IMR-90 (cell line): ENCODE measurements around the gene RAB41. TPM values are rescaled to one million over a fixed set of nuclear protein-coding genes. Genes with fewer than 3 reads are reported as not detected.
A peak's percentile ranks its signal among the peaks of the same experiment; 100 is the strongest.

Source experiments
- ATAC-seq: fragments of 200-7000 bp; cut with Tn5 transposase; 2 replicates; pipeline ENCODE4 v1.9.1; 2020; ENCODE audit warnings: low read depth, mild to moderate bottlenecking, moderate library complexity
- BruUV-seq: library from RNA; stranded (reverse); fragments of 400-500 nt; replicated peaks from 2 replicates; lab custom pipeline; 2021; lab: Mats Ljungman, UMichigan
- CTCF ChIA-PET: fragments of 300-600 bp; formaldehyde crosslinking; extraction: SDS; loops from one replicate; lab custom pipeline; 2021; ENCODE audit warnings: antibody characterized with exemption; lab: Yijun Ruan, JAX
- POLR2A ChIA-PET: fragments of 300-600 bp; sonication (Branson Sonifier 250); formaldehyde crosslinking; loops from one replicate; lab custom pipeline; 2022; ENCODE audit warnings: antibody characterized with exemption; ENCODE audit not compliant: unreplicated experiment; lab: Charles Lee
- DNase-seq: peaks from one replicate; pipeline ENCODE4 v3.0.0; 2013
- H2AFZ ChIP-seq: replicated peaks from 2 replicates; pipeline ENCODE3; 2013; ENCODE audit warnings: low read length, mild to moderate bottlenecking; ENCODE audit not compliant: poor library complexity
- H2AK5ac ChIP-seq: 2 replicates; pipeline ENCODE4 v1.6.1; 2013; ENCODE audit warnings: low read depth, low read length, inconsistent platforms
- H2AK9ac ChIP-seq: replicated peaks from 2 replicates; pipeline ENCODE3; 2013; ENCODE audit warnings: mild to moderate bottlenecking, low read depth, low read length, moderate library complexity; ENCODE audit not compliant: poor library complexity
- H2BK120ac ChIP-seq: 2 replicates; pipeline ENCODE4 v1.6.1; 2013; ENCODE audit warnings: low read depth, low read length, inconsistent platforms
- H2BK15ac ChIP-seq: 3 replicates; pipeline ENCODE4 v1.6.1; 2013; ENCODE audit warnings: low read depth, low read length, inconsistent platforms
- H2BK20ac ChIP-seq: 2 replicates; pipeline ENCODE4 v1.6.1; 2013; ENCODE audit warnings: low read depth, mild to moderate bottlenecking, inconsistent platforms, low read length, moderate library complexity
- H2BK5ac ChIP-seq: 2 replicates; pipeline ENCODE4 v1.6.1; 2013; ENCODE audit warnings: mild to moderate bottlenecking, low read depth, low read length, inconsistent platforms; ENCODE audit not compliant: poor library complexity, severe bottlenecking
- H3K14ac ChIP-seq: replicated peaks from 2 replicates; pipeline ENCODE4 v1.6.1; 2013; ENCODE audit warnings: low read depth, low read length, inconsistent platforms
- H3K18ac ChIP-seq: 2 replicates; pipeline ENCODE4 v1.6.1; 2013; ENCODE audit warnings: low read depth, low read length, control low read depth
- H3K23ac ChIP-seq: 2 replicates; pipeline ENCODE4 v1.6.1; 2013; ENCODE audit warnings: low read depth, low read length, inconsistent platforms
- H3K27ac ChIP-seq: 2 replicates; pipeline ENCODE4 v1.5.1; 2013; ENCODE audit warnings: mild to moderate bottlenecking, control low read depth, low read length; ENCODE audit not compliant: insufficient read depth
- H3K27me3 ChIP-seq: 2 replicates; pipeline ENCODE4 v1.6.1; 2013; ENCODE audit warnings: low read length; ENCODE audit not compliant: control insufficient read depth, insufficient read depth
- H3K36me3 ChIP-seq: 2 replicates; pipeline ENCODE4 v1.6.1; 2013; ENCODE audit warnings: low read length, mixed read lengths; ENCODE audit not compliant: control insufficient read depth, insufficient read depth
- H3K4ac ChIP-seq: 2 replicates; pipeline ENCODE4 v1.6.1; 2013; ENCODE audit warnings: low read depth, low read length, inconsistent platforms
- H3K4me1 ChIP-seq: 2 replicates; pipeline ENCODE4 v1.6.1; 2013; ENCODE audit warnings: low read length, mixed read lengths; ENCODE audit not compliant: control insufficient read depth, insufficient read depth
- H3K4me2 ChIP-seq: 2 replicates; pipeline ENCODE4 v1.6.1; 2013; ENCODE audit warnings: low read depth, mild to moderate bottlenecking, control low read depth, low read length, moderate library complexity
- H3K4me3 ChIP-seq: 2 replicates; pipeline ENCODE4 v1.5.1; 2013; ENCODE audit warnings: low read depth, mild to moderate bottlenecking, control low read depth, low read length, moderate library complexity; ENCODE audit not compliant: insufficient read depth
- H3K56ac ChIP-seq: 2 replicates; pipeline ENCODE4 v1.6.1; 2013; ENCODE audit warnings: low read length, inconsistent platforms; ENCODE audit not compliant: insufficient read depth; ENCODE audit errors: extremely low read depth
- H3K79me1 ChIP-seq, 2 experiments: 2 replicates each; pipeline ENCODE4 v1.6.1; 2013; ENCODE audit warnings: low read length in 2 of 2, inconsistent platforms in 1 of 2, low read depth in 1 of 2
- H3K9ac ChIP-seq: 2 replicates; pipeline ENCODE4 v1.6.1; 2013; ENCODE audit warnings: low read depth, low read length, control low read depth
- H3K9me1 ChIP-seq: 2 replicates; pipeline ENCODE4 v1.6.1; 2013; ENCODE audit warnings: low read length, inconsistent platforms; ENCODE audit not compliant: insufficient read depth
- H3K9me3 ChIP-seq: 2 replicates; pipeline ENCODE4 v1.6.1; 2013; ENCODE audit warnings: low read length; ENCODE audit not compliant: control insufficient read depth, insufficient read depth
- H4K20me1 ChIP-seq: 2 replicates; pipeline ENCODE4 v1.6.1; 2013; ENCODE audit warnings: low read length, inconsistent platforms; ENCODE audit not compliant: insufficient read depth
- H4K5ac ChIP-seq: 2 replicates; pipeline ENCODE4 v1.6.1; 2013; ENCODE audit warnings: mild to moderate bottlenecking, low read depth, low read length, control low read depth
- H4K8ac ChIP-seq, 2 experiments: 2 replicates each; pipeline ENCODE4 v1.6.1; 2013; ENCODE audit warnings: low read depth in 2 of 2, low read length in 2 of 2, control low read depth in 1 of 2, inconsistent platforms in 1 of 2
- H4K91ac ChIP-seq: 2 replicates; pipeline ENCODE4 v1.6.1; 2013; ENCODE audit warnings: low read depth, low read length, inconsistent platforms; ENCODE audit not compliant: insufficient read depth
- CEBPB ChIP-seq: IDR thresholded peaks from 2 replicates; pipeline ENCODE4 v1.6.1; 2012; ENCODE audit warnings: low read depth, low read length, improper control_type of control experiment
- MAZ ChIP-seq: IDR thresholded peaks from 2 replicates; pipeline ENCODE4 v1.6.1; 2012; ENCODE audit warnings: low read depth, mild to moderate bottlenecking, low read length, improper control_type of control experiment, moderate library complexity, borderline replicate concordance
- POLR2A ChIP-seq: IDR thresholded peaks from 2 replicates; pipeline ENCODE4 v1.6.1; 2012; ENCODE audit warnings: mild to moderate bottlenecking, low read depth, low read length
- WGBS, 2 experiments: methylation state at CpG; one replicate each; pipeline versions ENCODE4 v1.1.5 to v1.1.7; 2013; ENCODE audit warnings: missing lambda C conversion rate in 2 of 2; ENCODE audit not compliant: insufficient read length in 1 of 2; ENCODE audit errors: extremely low coverage in 2 of 2; 5-methylcytosine and 5-hydroxymethylcytosine counted together
- dilution Hi-C: fragments of 300-500 bp; cut with HindIII; formaldehyde crosslinking; loops from one replicate; pipeline ENCODE4 v1.14.3; 2018; ENCODE audit warnings: low sequenced_read_pairs; ENCODE audit not compliant: unreplicated experiment
- in situ Hi-C: fragments of 300-500 bp; cut with MboI; formaldehyde crosslinking; loops from 3 replicates; pipeline ENCODE4 v1.14.3; 2019; ENCODE audit warnings: low sequenced_read_pairs, inconsistent platforms, mixed read lengths
- intact Hi-C: fragments of 100-400 bp; cut with micrococcal nuclease; formaldehyde crosslinking; loops from 2 replicates; pipeline ENCODE4 v1.10.0; 2022
- polyA plus RNA-seq, 3 experiments: library from polyadenylated mRNA; depleted of rRNA; stranded (reverse); fragments of >200 nt; gene quantifications; 2 replicates each; pipeline ENCODE4 v1.2.3, GENCODE V29; 2012; ENCODE audit warnings: low replicate concordance in 1 of 3
- total RNA-seq: library from RNA; depleted of rRNA; stranded (reverse); fragments of >200 nt; gene quantifications from 2 replicates; pipeline ENCODE4 v1.2.3, GENCODE V29; 2012

RAB41 gene
- total and polyA plus RNA-seq, 2 of the 4 experiments (the other 2 are of a cell fraction), result not detected

DNA sequence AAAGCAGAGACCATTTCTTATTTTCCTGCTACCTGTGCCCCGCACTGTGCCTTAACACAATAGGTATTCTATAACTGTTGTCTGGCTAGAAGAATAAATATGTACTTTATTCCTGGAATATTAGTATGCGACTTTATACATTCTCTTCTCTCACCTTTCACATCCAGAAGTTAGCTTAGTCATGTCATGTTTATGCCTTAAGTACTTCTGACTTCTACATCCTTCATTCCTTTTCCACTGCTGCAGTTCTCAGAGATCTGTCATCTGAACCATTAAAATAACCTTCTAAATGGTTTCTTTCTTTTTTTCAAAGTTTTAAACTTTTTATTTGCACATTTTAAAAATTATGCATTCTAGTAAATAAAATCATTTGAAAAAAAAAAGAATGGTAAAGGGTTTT lies 42.4 kb downstream of the RAB41 start:
- Histone ChIP-seq H3K4me2 (no peak overlapping the region), H4K20me1 (no peaks in the 10 kb centered on the region), H3K18ac (no peak overlapping the region), H3K36me3 (no peaks in the 10 kb centered on the region), H3K79me1 (peaks cover 3 to 6% of the 10 kb centered on the region in 2 experiments; a peak in 2 of 4 replicates), H2AK5ac (no peak overlapping the region), H2BK120ac (no peak overlapping the region), H2AK9ac (no peak overlapping the region), H3K9ac (no peak overlapping the region), H2AFZ (no peak overlapping the region), H3K4ac (no peak overlapping the region), H4K8ac (no peak overlapping the region), H3K27me3 (no peaks in the 10 kb centered on the region; the same call in 1 of the 2 replicates), H3K9me1 (no peaks in the 10 kb centered on the region), H2BK20ac (no peak overlapping the region), H2BK5ac (no peak overlapping the region), H2BK15ac (no peak overlapping the region), H3K56ac (no peak overlapping the region), H4K5ac (no peak overlapping the region), H3K4me3 (no peak overlapping the region), H3K4me1 (no peaks in the 10 kb centered on the region), H3K27ac (no peak overlapping the region), H3K9me3 (no peaks in the 10 kb centered on the region), H3K14ac (no peak overlapping the region), H3K23ac (no peak overlapping the region), H4K91ac (no peak overlapping the region)
- no CpG with 5 or more reads among the region's 2 CpGs for WGBS, 2 experiments
- intact Hi-C loops (no loop called here), dilution Hi-C loops (no loop called here), in situ Hi-C loops (no loop called here)
- no TSS peak for BruUV-seq
- ChIA-PET CTCF (no interaction called here), POLR2A (no interaction called here)
- peak; percentile 44 for DNase-seq
- TF ChIP-seq MAZ, result no peak
- TF ChIP-seq CEBPB, result no peak
- TF ChIP-seq POLR2A, result no peak
- no peak for ATAC-seq
